Osteoblast (primary cell): Measurements from ENCODE around the gene PPFIA1. TPM values are rescaled to one million over a fixed set of nuclear protein-coding genes. Genes with fewer than 3 reads are reported as not detected.
A peak's percentile ranks its signal among the peaks of the same experiment; 100 is the strongest.

Experiments used
- DNase-seq: peaks from one replicate; pipeline ENCODE4 v3.0.0; 2011; ENCODE audit warnings: low spot score, mixed read lengths; ENCODE audit not compliant: insufficient read length; ENCODE audit errors: missing footprints
- H2AFZ ChIP-seq: 2 replicates; pipeline ENCODE4 v1.6.0; 2011; ENCODE audit warnings: mild to moderate bottlenecking, low read length
- H3K27ac ChIP-seq: 2 replicates; pipeline ENCODE4 v1.5.1; 2011; ENCODE audit warnings: mild to moderate bottlenecking, low read depth, low read length, moderate library complexity
- H3K27me3 ChIP-seq: 2 replicates; pipeline ENCODE4 v1.6.0; 2012; ENCODE audit warnings: mild to moderate bottlenecking, control low read depth, inconsistent platforms, low read length, moderate library complexity; ENCODE audit not compliant: insufficient read depth
- H3K36me3 ChIP-seq: 2 replicates; pipeline ENCODE4 v1.5.1; 2011; ENCODE audit warnings: mild to moderate bottlenecking, low read length, control low read depth, moderate library complexity; ENCODE audit not compliant: insufficient read depth
- H3K4me1 ChIP-seq: 2 replicates; pipeline ENCODE4 v1.5.1; 2011; ENCODE audit warnings: mild to moderate bottlenecking, low read length, control low read depth, moderate library complexity; ENCODE audit not compliant: insufficient read depth
- H3K4me2 ChIP-seq: 2 replicates; pipeline ENCODE4 v1.6.0; 2011; ENCODE audit warnings: mild to moderate bottlenecking, low read length; ENCODE audit not compliant: insufficient read depth
- H3K4me3 ChIP-seq: fragments of 200-600 bp; sonication (generic); 3 replicates; pipeline ENCODE4 v1.5.1; 2012; ENCODE audit warnings: mild to moderate bottlenecking, low read length, inconsistent platforms; ENCODE audit not compliant: insufficient read depth
- H3K79me2 ChIP-seq: 2 replicates; pipeline ENCODE4 v1.6.0; 2012; ENCODE audit warnings: mild to moderate bottlenecking, low read length, control low read depth, inconsistent platforms; ENCODE audit not compliant: insufficient read depth
- H3K9me3 ChIP-seq: 2 replicates; pipeline ENCODE4 v1.5.1; 2011; ENCODE audit warnings: low read depth, low read length, control low read depth
- H4K20me1 ChIP-seq: 2 replicates; pipeline ENCODE4 v1.6.0; 2012; ENCODE audit warnings: mild to moderate bottlenecking, low read length, control low read depth; ENCODE audit not compliant: insufficient read depth
- CTCF ChIP-seq: IDR thresholded peaks from 2 replicates; pipeline ENCODE4 v1.5.1; 2011; ENCODE audit warnings: mild to moderate bottlenecking, low read depth, low read length, moderate library complexity; ENCODE audit errors: extremely low read depth
- total RNA-seq: library from RNA; depleted of rRNA; stranded (reverse); fragments of >200 nt; gene quantifications from 2 replicates; pipeline ENCODE4 v1.2.3, GENCODE V29; 2012

The PPFIA1 gene
- total RNA-seq, 1 donor: 110 TPM

GRCh38 chr11:70399681-70400112 lies 129.2 kb downstream of the PPFIA1 start:
- TF ChIP-seq CTCF: no peak
- DNase-seq: peak; percentile 98
- Histone ChIP-seq H3K4me1 (peaks cover 25% of the 10 kb centered on the region), H3K4me2 (peak overlapping the region; percentile 96), H3K36me3 (peaks cover 10% of the 10 kb centered on the region), H3K79me2 (peaks cover 85% of the 10 kb centered on the region), H2AFZ (peak overlapping the region; percentile 71), H4K20me1 (peaks cover 49% of the 10 kb centered on the region), H3K27ac (peak overlapping the region; percentile 90), H3K27me3 (no peaks in the 10 kb centered on the region), H3K9me3 (no peaks in the 10 kb centered on the region), H3K4me3 (peak overlapping the region; percentile 83)

GRCh38 chr11:70400643-70401042 lies 130.2 kb downstream of the PPFIA1 start:
- Histone ChIP-seq H3K27me3 (no peaks in the 10 kb centered on the region), H3K27ac (peak overlapping the region; percentile 90), H4K20me1 (peaks cover 58% of the 10 kb centered on the region), H3K79me2 (peaks cover 94% of the 10 kb centered on the region), H2AFZ (no peak overlapping the region), H3K9me3 (no peaks in the 10 kb centered on the region), H3K4me3 (peak overlapping the region; percentile 83), H3K4me1 (peaks cover 25% of the 10 kb centered on the region), H3K36me3 (peaks cover 18% of the 10 kb centered on the region), H3K4me2 (peak overlapping the region; percentile 96)
- peak; percentile 26 for DNase-seq
- no peak for TF ChIP-seq CTCF

- Histone ChIP-seq H3K9me3 (no peaks in the 10 kb centered on the region), H3K4me2 (no peak overlapping the region), H3K4me1 (peaks cover 24% of the 10 kb centered on the region), H4K20me1 (peaks cover 69% of the 10 kb centered on the region), H3K36me3 (peaks cover 30% of the 10 kb centered on the region), H3K4me3 (no peak overlapping the region), H2AFZ (no peak overlapping the region), H3K79me2 (peaks cover 97% of the 10 kb centered on the region), H3K27me3 (no peaks in the 10 kb centered on the region), H3K27ac (no peak overlapping the region)
- DNase-seq: peak; percentile 10
- no peak for TF ChIP-seq CTCF
Observed at GRCh38 chr11:70402016-70402415, 131.5 kb downstream of the PPFIA1 start.

GRCh38 chr11:70402685-70403084 lies 132.2 kb downstream of the PPFIA1 start:
- H3K4me1 ChIP-seq: peaks cover 21% of the 10 kb centered on the region
- TF ChIP-seq CTCF: no peak
- H3K4me3 ChIP-seq: no peak overlapping the region
- peaks cover 97% of the 10 kb centered on the region for H3K79me2 ChIP-seq
- no peaks in the 10 kb centered on the region for H3K27me3 ChIP-seq
- no peak overlapping the region for H3K27ac ChIP-seq
- H3K36me3 ChIP-seq: peaks cover 36% of the 10 kb centered on the region
- no peak overlapping the region for H3K4me2 ChIP-seq
- DNase-seq: peak; percentile 10
- no peak overlapping the region for H2AFZ ChIP-seq
- H3K9me3 ChIP-seq: no peaks in the 10 kb centered on the region
- peaks cover 76% of the 10 kb centered on the region for H4K20me1 ChIP-seq
